Activated CD8-positive, alpha-beta memory T cell treated with anti-CD3 and anti-CD28 coated beads, Interleukin-2, amount 10 ng/mL, durations not matched to agents 7 days and 5 days (primary cell): Measurements from ENCODE around the gene IFT20. TPM values are rescaled to one million over a fixed set of nuclear protein-coding genes. Genes with fewer than 3 reads are reported as not detected.
"Not testable (repeated sequence)": the region's sequence is repeated elsewhere in the genome, so short reads cannot be mapped to it uniquely, and the experiment has no call there.

Experiments
- ATAC-seq: fragments of 150-1000 bp; cut with Tn5 transposase; one replicate; pipeline ENCODE4 v1.10.0; 2021; ENCODE audit warnings: moderate library complexity
- CTCF ChIA-PET: fragments of 350-600 bp; sonication (Branson Sonifier 250); formaldehyde crosslinking; loops from one replicate; lab custom pipeline; 2021; ENCODE audit warnings: antibody characterized with exemption; lab: Charles Lee
- DNase-seq: peaks from one replicate; pipeline ENCODE4 v3.0.0-alpha.2; 2020
- H3K27ac Mint-ChIP-seq: one replicate; pipeline ENCODE4 v1.8.0; 2021; ENCODE audit warnings: mild to moderate bottlenecking, mixed read lengths
- H3K27me3 Mint-ChIP-seq: one replicate; pipeline ENCODE4 v1.8.0; 2021; ENCODE audit warnings: mixed read lengths
- H3K36me3 Mint-ChIP-seq: one replicate; pipeline ENCODE4 v1.8.0; 2021; ENCODE audit warnings: mild to moderate bottlenecking, mixed read lengths
- H3K4me1 Mint-ChIP-seq: one replicate; pipeline ENCODE4 v1.8.0; 2021; ENCODE audit warnings: mixed read lengths
- H3K4me3 Mint-ChIP-seq: one replicate; pipeline ENCODE4 v1.8.0; 2021; ENCODE audit warnings: mild to moderate bottlenecking, moderate library complexity, mixed read lengths
- H3K9me3 Mint-ChIP-seq: one replicate; pipeline ENCODE4 v1.8.0; 2022; ENCODE audit warnings: low read depth, mixed read lengths
- total RNA-seq, 2 experiments: library from RNA; stranded (reverse); gene quantifications; one replicate each; pipeline ENCODE4 v1.2.3, GENCODE V29; 2021

IFT20 gene
- total RNA-seq, 2 experiments from 2014 or later, result 20.2 to 22.8 TPM

DNA sequence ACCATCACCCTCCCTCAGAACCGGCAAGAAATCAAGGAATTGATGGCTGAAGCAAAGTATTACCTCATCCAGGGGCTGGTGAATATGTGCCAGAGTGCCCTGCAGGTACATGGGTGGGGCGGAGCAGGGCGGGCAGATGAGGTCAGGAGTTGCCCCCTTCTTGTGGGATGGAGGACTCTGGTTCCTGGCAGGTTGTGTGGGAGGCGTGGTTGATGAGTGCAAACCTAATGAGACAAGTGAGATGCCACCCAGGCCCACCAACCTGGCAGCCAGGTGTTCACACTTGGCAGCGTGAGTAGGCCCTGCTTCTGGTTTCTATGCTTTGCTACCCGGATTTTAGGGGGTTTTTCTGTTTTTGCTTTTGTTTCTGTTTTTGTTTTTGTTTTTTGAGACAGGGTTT lies 5.1 kb upstream of the IFT20 start:
- H3K36me3 Mint-ChIP-seq, result peaks cover 13% of the 10 kb centered on the region
- no peaks in the 10 kb centered on the region for H3K9me3 Mint-ChIP-seq
- CTCF ChIA-PET, result no interaction called here
- no peaks in the 10 kb centered on the region for H3K27me3 Mint-ChIP-seq
- peaks cover 21% of the 10 kb centered on the region for H3K4me1 Mint-ChIP-seq
- DNase-seq, result no peak
- no peak overlapping the region for H3K27ac Mint-ChIP-seq
- no peak overlapping the region for H3K4me3 Mint-ChIP-seq
- no peak for ATAC-seq

DNA sequence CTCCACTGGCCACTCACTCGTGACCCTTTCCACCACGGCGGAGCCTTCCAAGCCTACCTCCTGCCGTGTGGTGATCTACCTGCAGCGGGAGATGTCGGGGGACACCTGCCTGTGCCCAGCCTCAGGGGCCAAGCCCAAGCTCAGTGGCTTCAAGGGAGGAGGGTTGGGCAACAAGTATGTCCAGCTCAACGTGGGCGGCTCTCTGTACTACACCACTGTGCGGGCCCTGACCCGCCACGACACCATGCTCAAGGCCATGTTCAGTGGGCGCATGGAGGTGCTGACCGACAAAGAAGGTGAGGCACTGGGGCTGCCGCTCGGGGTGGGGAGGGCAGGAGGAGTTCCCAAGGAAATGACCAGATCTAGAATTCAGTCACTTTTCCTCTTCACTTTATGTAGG lies 4.2 kb upstream of the IFT20 start:
- no peaks in the 10 kb centered on the region for H3K9me3 Mint-ChIP-seq
- no peak overlapping the region for H3K4me3 Mint-ChIP-seq
- peaks cover 13% of the 10 kb centered on the region for H3K36me3 Mint-ChIP-seq
- DNase-seq, result no peak
- peaks cover 26% of the 10 kb centered on the region for H3K4me1 Mint-ChIP-seq
- H3K27ac Mint-ChIP-seq, result no peak overlapping the region
- ATAC-seq, result no peak
- H3K27me3 Mint-ChIP-seq, result no peaks in the 10 kb centered on the region
- CTCF ChIA-PET, result interaction anchor here (1.2 to 2.0 kb wide), 2 partner anchors 15 to 77 kb away, joined by 3 to 5 read pairs; no protein-coding TSS in a partner anchor

DNA sequence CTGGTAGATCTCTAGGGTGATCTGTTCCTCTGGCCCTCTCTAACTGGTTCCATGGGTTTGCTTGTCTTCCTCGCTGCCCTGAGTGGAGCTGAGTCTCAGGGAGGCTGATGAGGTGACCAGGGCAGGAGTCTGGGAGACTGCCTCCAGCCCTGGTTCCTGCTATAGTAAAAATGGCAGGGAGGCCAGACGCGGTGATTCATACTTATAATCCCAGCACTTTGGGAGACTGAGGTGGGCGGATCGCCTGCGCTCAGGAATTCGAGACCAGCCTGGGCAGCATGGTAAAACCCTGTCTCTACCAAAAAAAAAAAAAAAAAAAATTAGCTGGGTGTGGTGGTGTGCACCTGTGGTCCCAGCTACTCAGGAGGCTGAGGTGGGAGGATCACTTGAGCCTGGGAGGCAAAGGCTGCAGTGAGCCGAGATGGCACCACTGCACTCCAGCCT lies 3.5 kb upstream of the IFT20 start:
- not testable (repeated sequence) for H3K4me3 Mint-ChIP-seq

DNA sequence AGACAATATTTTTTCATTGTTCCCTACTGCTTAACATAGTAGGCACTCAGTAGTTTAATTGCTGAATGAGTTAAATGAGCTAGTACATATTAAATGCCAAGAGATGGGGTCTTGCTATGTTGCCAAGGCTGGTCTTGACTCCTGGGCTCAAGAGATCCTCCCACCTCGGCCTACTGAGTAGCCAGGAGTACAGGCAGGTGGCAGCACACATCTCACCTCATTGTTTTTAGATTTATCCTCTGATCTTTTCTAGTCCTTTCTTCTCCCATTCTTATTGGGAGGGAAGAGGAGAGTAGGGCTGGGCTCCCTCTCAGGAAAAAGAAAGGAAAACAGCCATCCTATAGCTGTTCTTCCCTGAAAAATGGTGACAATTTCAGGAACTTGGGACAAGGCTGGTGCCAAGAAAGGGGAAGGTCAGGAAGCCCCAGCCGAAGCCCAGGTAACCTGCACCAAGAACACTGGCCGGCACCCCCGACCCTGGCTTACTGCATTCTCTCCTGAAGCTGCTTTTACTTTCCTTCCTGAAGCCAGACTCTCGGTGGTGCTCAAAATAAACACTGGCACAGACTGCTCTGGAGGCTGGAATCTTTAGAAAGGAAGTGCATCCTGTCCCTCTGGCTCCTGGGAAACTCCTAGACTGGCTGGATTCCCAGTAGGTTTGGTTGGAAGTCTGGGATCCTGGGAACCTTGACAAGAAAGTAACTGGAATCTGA lies 2.9 kb upstream of the IFT20 start:
- Mint-ChIP-seq H3K27ac (no peak overlapping the region), H3K9me3 (no peaks in the 10 kb centered on the region), H3K36me3 (peaks cover 13% of the 10 kb centered on the region), H3K4me1 (peaks cover 33% of the 10 kb centered on the region), H3K27me3 (no peaks in the 10 kb centered on the region), H3K4me3 (no peak overlapping the region)
- CTCF ChIA-PET, result interaction anchor here (1.2 to 2.0 kb wide), 3 partner anchors 20 to 533 kb away, joined by 3 to 5 read pairs (median 4); partner anchors contain the start of gene POLDIP2
- DNase-seq, result no peak
- ATAC-seq, result no peak

More for the DNA sequence above, 3.5 kb upstream of the IFT20 start:
- Mint-ChIP-seq H3K36me3 (peaks cover 13% of the 10 kb centered on the region), H3K4me1 (peaks cover 32% of the 10 kb centered on the region)
- H3K9me3 Mint-ChIP-seq, DNase-seq, H3K27ac Mint-ChIP-seq, H3K27me3 Mint-ChIP-seq, ATAC-seq: not testable (repeated sequence)
- CTCF ChIA-PET, result interaction anchor here (1.2 to 2.0 kb wide), 3 partner anchors 16 to 533 kb away, joined by 3 to 5 read pairs (median 3); no protein-coding TSS in a partner anchor

DNA sequence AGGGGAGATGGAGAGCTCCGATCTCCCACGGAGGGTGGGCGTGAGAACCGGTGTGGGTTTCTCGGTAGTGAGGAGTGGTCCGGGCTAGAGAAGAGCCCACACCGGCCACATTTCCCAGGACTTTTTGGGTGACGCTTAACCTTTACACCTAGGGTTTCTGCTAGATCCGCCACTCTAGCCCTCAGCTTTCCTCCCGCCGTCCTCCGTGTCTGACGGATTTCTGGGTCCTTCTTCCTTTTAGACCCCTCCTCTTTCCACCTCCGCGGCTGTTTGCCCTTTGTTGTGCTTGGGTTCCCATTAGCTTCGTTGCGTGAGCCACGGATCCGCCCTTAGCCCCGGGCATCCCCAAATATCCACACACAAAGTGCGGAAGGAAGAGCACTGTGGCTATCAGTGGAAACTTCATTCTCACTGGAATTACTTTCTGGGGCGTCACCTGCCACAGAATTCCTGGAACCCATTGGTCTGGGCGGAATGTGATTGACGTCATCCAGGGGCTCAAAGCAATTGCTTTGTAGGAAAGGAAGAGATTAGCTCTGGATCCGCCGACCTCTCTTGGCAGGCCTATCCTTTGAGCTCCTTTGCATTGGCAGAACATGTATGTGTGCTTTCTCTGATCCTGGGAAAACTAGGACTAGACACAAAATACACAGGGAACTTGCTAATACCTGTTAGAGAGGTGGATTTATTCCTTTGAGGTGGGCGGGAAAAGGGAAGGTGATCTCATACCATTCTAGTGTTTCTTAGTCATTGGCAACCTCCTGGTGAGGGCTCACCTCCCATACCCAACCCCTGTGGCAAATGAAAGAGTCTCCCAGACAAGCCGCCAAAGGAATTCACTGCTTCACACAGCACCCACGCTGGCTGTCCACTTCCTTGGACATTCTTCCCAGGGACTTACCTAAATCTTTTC lies 943 bp upstream of the IFT20 start:
- ATAC-seq, result no peak
- peak; percentile 52 for DNase-seq
- no peaks in the 10 kb centered on the region for H3K9me3 Mint-ChIP-seq
- peaks cover 7% of the 10 kb centered on the region for H3K36me3 Mint-ChIP-seq
- peak overlapping the region; percentile 92 for H3K27ac Mint-ChIP-seq
- peak overlapping the region; percentile 97 for H3K4me3 Mint-ChIP-seq
- CTCF ChIA-PET, result interaction anchor here (0.6 to 4.3 kb wide), 17 partner anchors 9 to 686 kb away, joined by 3 to 31 read pairs (median 3); partner anchors contain the start of genes BLTP2, POLDIP2 and TMEM97
- peaks cover 36% of the 10 kb centered on the region for H3K4me1 Mint-ChIP-seq
- no peaks in the 10 kb centered on the region for H3K27me3 Mint-ChIP-seq

DNA sequence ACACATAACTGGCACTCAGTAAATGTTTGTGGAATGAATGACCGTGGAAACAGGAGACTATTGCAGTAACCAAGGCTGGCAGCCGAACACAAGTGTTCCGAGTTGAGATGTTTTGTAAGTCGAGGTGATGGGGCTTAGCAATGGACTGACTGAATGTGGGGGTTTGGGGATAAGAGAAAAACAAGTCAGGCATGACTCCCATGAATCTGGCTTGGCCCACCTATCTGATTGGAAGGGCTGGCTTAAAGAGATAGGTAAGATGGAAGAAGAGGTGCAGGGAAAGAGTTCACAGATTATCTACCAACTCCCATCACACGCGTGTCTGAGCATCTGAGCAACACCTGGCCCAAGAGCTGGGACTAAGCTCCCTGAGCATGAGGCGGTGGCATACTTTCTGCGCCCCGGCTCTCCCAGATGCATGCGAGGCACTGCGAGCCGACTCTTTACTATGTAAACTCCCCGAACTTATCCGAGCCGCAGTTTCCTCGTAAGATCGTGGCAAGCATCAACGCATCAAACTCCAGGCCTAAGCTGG lies 539 bp downstream of the IFT20 start:
- no peak for ATAC-seq
- Mint-ChIP-seq H3K27me3 (no peaks in the 10 kb centered on the region), H3K27ac (peak overlapping the region; percentile 92), H3K36me3 (no peaks in the 10 kb centered on the region), H3K4me3 (peak overlapping the region; percentile 97), H3K9me3 (no peaks in the 10 kb centered on the region), H3K4me1 (peaks cover 36% of the 10 kb centered on the region)
- CTCF ChIA-PET, result interaction anchor here (0.9 to 4.3 kb wide), 12 partner anchors 8 to 575 kb away, joined by 3 to 31 read pairs (median 4); partner anchors contain the start of genes POLDIP2 and TMEM97
- no peak for DNase-seq

DNA sequence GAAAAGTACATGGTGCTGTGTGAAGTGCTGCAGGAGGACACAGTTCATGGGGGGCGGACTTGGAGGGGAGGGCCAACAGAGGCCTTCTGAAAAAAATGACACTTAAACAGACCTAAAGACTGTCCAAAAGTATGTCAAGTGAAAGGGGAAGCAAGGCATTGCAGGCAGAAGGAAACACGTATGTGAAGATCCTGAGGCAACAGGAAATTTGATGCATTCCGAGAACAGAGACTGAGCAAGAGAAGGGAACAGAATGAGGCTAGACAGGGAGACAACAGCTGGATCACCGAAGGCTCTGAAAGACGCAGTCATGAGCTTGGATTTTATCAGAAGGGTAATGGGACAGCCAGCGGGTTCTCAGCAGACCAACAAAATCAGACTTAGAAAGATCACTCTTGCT lies 1.1 kb downstream of the IFT20 start:
- H3K27me3 Mint-ChIP-seq, result no peaks in the 10 kb centered on the region
- DNase-seq (no peak), ATAC-seq (no peak)
- CTCF ChIA-PET, result interaction anchor here (2.5 to 4.3 kb wide), 2 partner anchors 14 to 83 kb away, joined by 10 to 31 read pairs; partner anchors contain the start of gene TMEM97
- H3K36me3 Mint-ChIP-seq, result peaks cover under 1% of the 10 kb centered on the region
- H3K4me1 Mint-ChIP-seq, result peaks cover 36% of the 10 kb centered on the region
- H3K27ac Mint-ChIP-seq, result peak overlapping the region; percentile 92
- no peaks in the 10 kb centered on the region for H3K9me3 Mint-ChIP-seq
- peak overlapping the region; percentile 97 for H3K4me3 Mint-ChIP-seq

DNA sequence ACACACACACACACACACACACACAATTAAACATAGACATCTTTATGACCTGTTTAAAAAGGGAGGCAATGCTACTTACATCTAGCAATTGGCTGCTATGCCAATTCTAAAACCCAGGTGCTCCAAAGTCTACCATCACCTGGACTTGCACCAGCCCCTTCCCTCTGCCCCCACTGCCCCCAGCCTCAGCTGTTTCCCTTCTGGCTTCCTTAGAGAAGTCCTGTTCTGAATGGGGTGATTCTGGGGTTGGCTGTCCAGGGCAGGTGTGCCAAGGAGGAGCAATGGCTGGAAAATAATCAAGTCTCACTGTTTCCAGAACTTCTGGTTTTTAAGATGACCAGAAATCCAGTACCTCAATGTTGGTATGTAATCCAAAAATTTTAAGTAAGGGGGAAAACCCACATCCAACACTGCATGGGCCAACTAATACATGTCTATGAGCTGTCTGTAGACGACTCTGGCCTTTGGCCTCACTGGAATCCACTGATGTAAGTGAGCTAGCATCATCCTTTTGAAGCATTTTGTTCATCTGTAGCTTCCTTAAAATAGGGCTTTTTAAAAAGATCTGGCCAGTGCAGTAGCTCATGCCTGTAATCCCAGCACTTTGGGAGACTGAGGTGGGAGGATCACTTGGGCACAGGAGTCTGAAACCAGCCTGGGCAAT lies 2.1 kb downstream of the IFT20 start:
- CTCF ChIA-PET, result interaction anchor here (4.3 kb wide), 1 partner anchor 13 kb away, joined by 31 read pairs; the partner anchor contains the start of gene TMEM97
- H3K4me1 Mint-ChIP-seq, result peaks cover 36% of the 10 kb centered on the region
- no peaks in the 10 kb centered on the region for H3K27me3 Mint-ChIP-seq

DNA sequence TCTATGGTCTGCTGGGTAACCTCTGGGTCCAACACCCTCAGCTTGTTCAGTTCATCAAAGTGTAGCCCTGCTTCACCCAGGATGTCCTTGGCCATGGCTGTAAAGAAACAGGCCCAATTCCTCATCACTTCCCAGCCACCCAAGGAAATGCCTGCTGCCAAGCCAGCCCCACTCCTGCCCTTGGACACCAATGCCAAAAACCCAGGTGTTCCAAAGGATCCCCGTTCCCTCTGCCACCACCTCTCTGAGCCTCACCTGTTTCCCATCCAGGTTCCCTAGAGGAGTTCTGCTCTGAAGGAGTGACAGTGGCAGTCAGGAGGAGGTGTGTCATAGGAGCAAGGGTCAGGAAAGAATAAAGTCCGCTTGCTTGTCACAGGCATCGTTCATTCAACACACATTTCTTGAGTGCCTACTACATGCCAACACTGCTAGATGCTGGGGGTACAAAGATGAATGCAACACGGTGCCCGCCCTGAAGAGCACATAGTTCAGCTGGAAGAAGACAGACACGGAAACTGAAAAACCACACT lies 3.3 kb downstream of the IFT20 start:
- DNase-seq (peak; percentile 31), ATAC-seq (no peak)
- no peak overlapping the region for H3K4me3 Mint-ChIP-seq
- CTCF ChIA-PET, result no interaction called here
- H3K36me3 Mint-ChIP-seq, result peaks cover 16% of the 10 kb centered on the region
- H3K4me1 Mint-ChIP-seq, result peaks cover 38% of the 10 kb centered on the region
- H3K27ac Mint-ChIP-seq, result no peak overlapping the region
- no peaks in the 10 kb centered on the region for H3K9me3 Mint-ChIP-seq
- H3K27me3 Mint-ChIP-seq, result no peaks in the 10 kb centered on the region

More for the DNA sequence above, 2.1 kb downstream of the IFT20 start:
- ATAC-seq (no peak), DNase-seq (no peak)
- no peak overlapping the region for H3K4me3 Mint-ChIP-seq
- H3K36me3 Mint-ChIP-seq, result peaks cover 5% of the 10 kb centered on the region
- H3K9me3 Mint-ChIP-seq, result no peaks in the 10 kb centered on the region
- no peak overlapping the region for H3K27ac Mint-ChIP-seq

DNA sequence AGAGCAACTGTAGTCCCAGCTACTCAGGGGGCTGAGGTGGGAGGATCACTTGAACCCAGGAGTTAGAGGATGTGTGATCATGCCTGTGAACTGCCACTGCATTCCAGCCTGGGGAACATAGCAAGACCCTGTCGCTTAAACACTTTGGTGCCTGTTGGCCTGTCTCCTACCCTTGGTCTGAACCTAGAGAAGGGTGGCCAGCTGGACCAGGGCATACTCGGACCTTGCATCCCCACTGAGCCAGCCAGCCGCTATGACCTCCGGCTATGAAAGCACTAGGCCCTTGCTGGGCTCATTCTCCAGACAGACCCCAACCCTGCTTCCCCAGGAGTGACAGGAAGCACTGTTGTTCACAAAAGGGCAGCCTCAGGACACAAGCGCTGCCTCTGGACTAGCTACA lies 4.6 kb downstream of the IFT20 start:
- Mint-ChIP-seq H3K4me3 (no peak overlapping the region), H3K36me3 (peaks cover 24% of the 10 kb centered on the region), H3K4me1 (peaks cover 38% of the 10 kb centered on the region), H3K9me3 (no peaks in the 10 kb centered on the region), H3K27me3 (no peaks in the 10 kb centered on the region), H3K27ac (no peak overlapping the region)
- CTCF ChIA-PET, result no interaction called here
- DNase-seq (peak; percentile 34), ATAC-seq (no peak)

DNA sequence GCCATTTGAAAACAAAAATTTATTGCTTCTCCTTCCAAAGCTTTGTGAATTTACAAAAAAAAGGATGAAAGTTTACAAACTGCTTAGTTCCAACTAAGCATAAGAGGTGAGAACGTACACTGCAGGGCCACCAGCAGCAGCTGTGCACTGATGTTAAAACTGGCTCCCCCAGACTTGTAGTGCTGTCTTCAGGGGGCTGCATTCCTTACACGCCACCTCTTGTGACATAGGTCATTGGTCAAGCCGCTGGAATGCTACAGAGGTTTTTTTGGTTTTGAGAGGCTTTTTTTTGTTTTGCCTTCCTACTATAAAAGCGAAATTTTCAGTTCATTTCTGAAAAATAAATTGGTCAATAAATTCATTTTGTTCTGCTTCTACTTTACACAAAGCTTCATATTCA lies 6.9 kb downstream of the IFT20 start:
- peaks cover 26% of the 10 kb centered on the region for H3K36me3 Mint-ChIP-seq
- peaks cover 26% of the 10 kb centered on the region for H3K4me1 Mint-ChIP-seq
- H3K27ac Mint-ChIP-seq, result no peak overlapping the region
- DNase-seq, result peak; percentile 35
- H3K9me3 Mint-ChIP-seq, result no peaks in the 10 kb centered on the region
- no peak overlapping the region for H3K4me3 Mint-ChIP-seq
- no peaks in the 10 kb centered on the region for H3K27me3 Mint-ChIP-seq
- no peak for ATAC-seq
- CTCF ChIA-PET, result interaction anchor here (0.9 kb wide), 1 partner anchor 11 kb away, joined by 3 read pairs; no protein-coding TSS in a partner anchor

DNA sequence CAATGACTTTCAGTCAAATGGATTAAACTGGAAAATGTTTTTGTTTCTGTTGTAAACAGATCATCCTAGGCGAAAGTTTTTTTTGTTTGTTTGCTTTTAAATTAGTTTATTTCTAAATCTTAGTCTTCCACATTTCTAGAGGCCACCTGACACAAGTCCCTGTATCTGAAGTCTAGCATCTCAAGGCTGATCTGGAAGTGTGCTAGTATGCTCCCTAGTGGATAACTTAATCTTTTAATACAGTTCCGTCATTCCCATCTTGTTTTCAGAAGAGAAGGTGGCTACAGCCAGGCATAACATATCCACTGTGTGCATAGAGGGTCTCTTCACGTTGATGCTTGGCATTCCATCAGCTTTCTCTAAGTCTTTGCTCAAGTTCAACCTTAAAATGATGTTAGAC lies 7.6 kb downstream of the IFT20 start:
- DNase-seq (no peak), ATAC-seq (no peak)
- Mint-ChIP-seq H3K27me3 (no peaks in the 10 kb centered on the region), H3K4me1 (peaks cover 29% of the 10 kb centered on the region), H3K4me3 (no peak overlapping the region), H3K36me3 (peaks cover 29% of the 10 kb centered on the region), H3K9me3 (no peaks in the 10 kb centered on the region), H3K27ac (peak overlapping the region; percentile 24)
- CTCF ChIA-PET, result interaction anchor here (0.6 kb wide), 1 partner anchor 164 kb away, joined by 4 read pairs; no protein-coding TSS in a partner anchor
